HG02759 (cell line): ENCODE measurements around the gene EVI2A.
"Not testable (repeated sequence)": the region's sequence is repeated elsewhere in the genome, so short reads cannot be mapped to it uniquely, and the experiment has no call there.

Experiments
- ATAC-seq: cut with Tn5 transposase; IDR thresholded peaks from one replicate; pipeline ENCODE4 v1.9.1; 2021; ENCODE audit warnings: mild to moderate bottlenecking, moderate library complexity; ENCODE audit not compliant: unreplicated experiment

EVI2A gene

GRCh38 chr17:31321481-31321880, at the start of gene EVI2A:
Gene EVI2A (minus strand): TSS chr17:31321622. CDS start chr17:31319013, 2,609 bp downstream.
- ATAC-seq: peak; percentile 49

GRCh38 chr17:31369266-31369665, 47.8 kb upstream of the EVI2A start:
- no peak for ATAC-seq

GRCh38 chr17:31366088-31366487, 44.7 kb upstream of the EVI2A start:
- no peak for ATAC-seq

- no peak for ATAC-seq
Observed at GRCh38 chr17:31364012-31364411, 42.6 kb upstream of the EVI2A start.

GRCh38 chr17:31357839-31358394, 36.5 kb upstream of the EVI2A start:
- no peak for ATAC-seq

- ATAC-seq: no peak
Observed at GRCh38 chr17:31357091-31357490, 35.7 kb upstream of the EVI2A start.

GRCh38 chr17:31355935-31356334, 34.5 kb upstream of the EVI2A start:
- ATAC-seq: no peak

GRCh38 chr17:31349454-31349853, 28.0 kb upstream of the EVI2A start:
- no peak for ATAC-seq

- not testable (repeated sequence) for ATAC-seq
Observed at GRCh38 chr17:31345191-31345747, 23.8 kb upstream of the EVI2A start.

GRCh38 chr17:31339906-31340661, 18.7 kb upstream of the EVI2A start:
- ATAC-seq: no peak

GRCh38 chr17:31329221-31329620, 7.8 kb upstream of the EVI2A start:
- ATAC-seq: no peak

- no peak for ATAC-seq
Observed at GRCh38 chr17:31328160-31328535, 6.7 kb upstream of the EVI2A start.

- ATAC-seq: no peak
Observed at GRCh38 chr17:31327534-31328159, 6.2 kb upstream of the EVI2A start.

GRCh38 chr17:31323551-31323950, 2.1 kb upstream of the EVI2A start:
- ATAC-seq: no peak

- ATAC-seq: no peak
Observed at GRCh38 chr17:31321966-31322365, 544 bp upstream of the EVI2A start.

GRCh38 chr17:31320791-31321190, 631 bp downstream of the EVI2A start:
- no peak for ATAC-seq

- ATAC-seq: no peak
Observed at GRCh38 chr17:31320241-31320640, 1.2 kb downstream of the EVI2A start.

- ATAC-seq: no peak
Observed at GRCh38 chr17:31318851-31319661, 2.4 kb downstream of the EVI2A start.

GRCh38 chr17:31318298-31318801, 3.1 kb downstream of the EVI2A start:
- no peak for ATAC-seq

- ATAC-seq: no peak
Observed at GRCh38 chr17:31314782-31315100, 6.7 kb downstream of the EVI2A start.
